Peyer's patch (tissue), 4 donors: Measurements from ENCODE around the gene UCHL5. TPM values are rescaled to one million over a fixed set of nuclear protein-coding genes. Genes with fewer than 3 reads are reported as not detected.

Experiments used
- DNase-seq, 3 donors: peaks; one replicate each; pipeline ENCODE4 v3.0.0-alpha.2; 2017 to 2019
- H3K27ac ChIP-seq, 4 donors: fragments of 200-600 bp; sonication (generic); one replicate each; pipeline ENCODE4 v1.5.1; 2016 to 2019
- H3K27me3 ChIP-seq, 2 donors: fragments of 200-600 bp; sonication (generic); one replicate each; pipeline ENCODE4 v1.5.1; 2019
- H3K36me3 ChIP-seq, 3 donors: fragments of 200-600 bp; sonication (generic); one replicate each; pipeline ENCODE4 v1.5.1; 2016 to 2019
- H3K4me1 ChIP-seq, 4 donors: fragments of 200-600 bp; sonication (generic); one replicate each; pipeline ENCODE4 v1.5.1; 2016 to 2019
- H3K4me3 ChIP-seq, 4 donors: fragments of 200-600 bp; sonication (generic); 1 replicate in 3 of 4; 2 replicates in 1 of 4; pipeline ENCODE4 v1.5.1; 2016 to 2019; ENCODE audit warnings: mild to moderate bottlenecking in 1 of 4
- H3K9me3 ChIP-seq, 4 donors: fragments of 200-600 bp; sonication (generic); one replicate each; pipeline ENCODE4 v1.5.1; 2016 to 2019; ENCODE audit warnings: mild to moderate bottlenecking in 1 of 4
- CTCF ChIP-seq, 6 experiments: fragments of 450-650 bp in 4 of 6; fragments of 200-600 bp in 2 of 6; sonication (generic) in 1 of 6; IDR thresholded peaks; one replicate each; pipeline ENCODE4 v1.5.1; 2017 to 2019; ENCODE audit warnings: antibody characterized with exemption in 6 of 6, mild to moderate bottlenecking in 3 of 6, moderate library complexity in 1 of 6
- POLR2A ChIP-seq, 2 donors: fragments of 450-650 bp; IDR thresholded peaks; one replicate each; pipeline ENCODE4 v1.5.1; 2017; ENCODE audit warnings: antibody characterized with exemption in 2 of 2, mild to moderate bottlenecking in 2 of 2, moderate library complexity in 2 of 2
- total RNA-seq, 4 donors: library from RNA; depleted of rRNA; stranded (reverse); fragments of >200 nt; gene quantifications; one replicate each; pipeline ENCODE4 v1.1.0, GENCODE V29; 2016

UCHL5 gene
- total RNA-seq, 4 donors from 2014 or later = 27.9 to 39.6 (median 34.3) TPM

DNA sequence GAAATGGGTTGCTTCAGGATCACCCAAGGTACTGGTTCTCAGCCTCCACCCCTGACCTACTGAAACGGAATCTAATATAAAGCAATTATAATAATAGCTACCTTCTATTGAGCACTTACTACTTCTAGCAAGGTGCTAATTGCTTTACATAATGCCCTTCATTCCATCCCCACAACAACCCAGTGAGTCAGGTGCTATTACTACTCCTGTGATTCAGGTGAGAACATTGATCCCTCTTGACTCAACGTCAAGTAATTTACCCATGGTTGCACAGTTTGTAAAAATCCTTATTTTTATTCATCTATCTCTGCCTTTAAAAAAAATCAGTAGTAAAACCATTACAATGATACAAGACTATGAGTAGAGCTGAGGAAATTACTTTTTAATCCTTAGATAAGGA is 85.2 kb downstream of the UCHL5 start:
- no peak overlapping the region for H3K27ac ChIP-seq
- H3K4me1 ChIP-seq = peaks cover 0 to 7% (median 1%) of the 10 kb centered on the region in 4 donors
- peak in 1 of 3 donors; percentile 66 for DNase-seq
- H3K4me3 ChIP-seq = no peak overlapping the region
- no peaks in the 10 kb centered on the region for H3K9me3 ChIP-seq
- no peaks in the 10 kb centered on the region for H3K36me3 ChIP-seq
- H3K27me3 ChIP-seq = no peaks in the 10 kb centered on the region
- no peak for TF ChIP-seq POLR2A (IDR thresholded peaks at IDR 0.05)
- no peak for TF ChIP-seq CTCF (IDR thresholded peaks at IDR 0.05)

DNA sequence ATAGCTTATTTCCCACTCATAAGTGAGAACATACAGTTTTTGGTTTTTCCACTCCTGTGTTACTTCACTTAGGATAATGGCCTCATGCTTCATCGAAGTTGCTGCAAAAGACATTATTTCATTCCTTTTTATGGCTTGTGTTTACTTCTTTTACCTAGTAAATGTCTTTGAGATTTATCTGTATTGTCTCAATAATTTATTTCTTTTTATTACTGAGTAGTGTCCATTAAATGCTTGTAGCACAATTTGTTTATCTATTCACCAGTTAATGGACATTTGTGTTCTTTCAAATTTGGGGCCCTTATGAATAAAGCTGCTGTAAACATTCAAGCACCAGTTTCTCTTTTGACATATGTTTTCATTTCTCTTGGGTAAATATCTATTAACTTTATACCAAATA is 86.0 kb downstream of the UCHL5 start:
- Histone ChIP-seq H3K4me1 (peaks cover 0 to 15% (median 1%) of the 10 kb centered on the region in 4 donors), H3K4me3 (no peak overlapping the region), H3K27ac (no peak overlapping the region), H3K27me3 (no peaks in the 10 kb centered on the region), H3K9me3 (no peaks in the 10 kb centered on the region), H3K36me3 (no peaks in the 10 kb centered on the region)
- TF ChIP-seq CTCF (IDR thresholded peaks at IDR 0.05) = no peak
- TF ChIP-seq POLR2A (IDR thresholded peaks at IDR 0.05) = no peak
- DNase-seq = no peak

- H3K27me3 ChIP-seq = no peaks in the 10 kb centered on the region
- H3K36me3 ChIP-seq = no peaks in the 10 kb centered on the region
- no peak for DNase-seq
- peaks cover 0 to 15% (median 0%) of the 10 kb centered on the region in 4 donors for H3K4me1 ChIP-seq
- no peak for TF ChIP-seq POLR2A (IDR thresholded peaks at IDR 0.05)
- no peak overlapping the region for H3K4me3 ChIP-seq
- peak overlapping the region in 2 of 4 donors; percentile 64 to 69 for H3K27ac ChIP-seq
- H3K9me3 ChIP-seq = no peaks in the 10 kb centered on the region
These were observed 90.1 kb downstream of the UCHL5 start for GRCh38 chr1:192969091-192969490.

DNA sequence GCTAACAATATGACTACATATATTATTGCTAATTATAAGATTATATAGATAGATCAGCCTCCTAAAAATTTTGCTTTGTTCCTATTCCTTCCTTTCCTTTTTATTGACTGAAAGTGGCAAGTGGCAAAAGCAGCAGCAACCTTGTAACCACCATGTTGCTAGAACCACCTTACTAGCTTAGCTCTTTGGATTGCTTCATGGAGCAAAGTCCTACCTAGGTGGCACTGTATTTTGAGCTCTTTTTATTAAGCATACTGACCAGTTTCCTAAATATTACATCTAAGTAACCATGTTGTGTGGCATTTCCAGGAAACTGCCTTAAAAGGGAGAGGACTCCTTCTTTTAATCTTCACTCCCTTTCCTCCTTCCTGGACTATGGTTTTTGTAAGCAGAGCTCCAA is 90.8 kb downstream of the UCHL5 start:
- DNase-seq = no peak
- Histone ChIP-seq H3K9me3 (no peaks in the 10 kb centered on the region), H3K4me3 (no peak overlapping the region), H3K27ac (peak overlapping the region in 3 of 4 donors; percentile 29 to 69 (median 64)), H3K36me3 (no peaks in the 10 kb centered on the region), H3K4me1 (peaks cover 0 to 13% (median 0%) of the 10 kb centered on the region in 4 donors), H3K27me3 (no peaks in the 10 kb centered on the region)
- TF ChIP-seq CTCF (IDR thresholded peaks at IDR 0.05) (no peak), POLR2A (IDR thresholded peaks at IDR 0.05) (no peak)

DNA sequence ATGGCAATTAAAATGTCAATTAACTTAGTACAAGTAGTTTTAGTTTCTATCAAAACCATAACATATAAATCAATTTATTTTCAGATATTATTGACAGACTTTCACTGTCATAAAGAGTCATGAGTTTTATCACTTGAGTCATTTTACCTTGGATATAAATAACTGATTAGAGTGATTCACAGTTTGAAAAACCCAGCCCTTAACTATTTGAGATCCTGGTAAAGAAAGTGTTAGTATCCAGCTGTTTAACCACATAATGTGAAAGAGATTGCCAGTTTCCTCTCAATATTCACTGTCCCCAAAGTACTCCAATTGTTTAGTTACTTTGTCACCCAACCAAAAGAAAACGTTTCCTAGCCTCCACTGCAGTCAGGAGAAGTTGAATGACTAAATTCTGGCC is 91.3 kb downstream of the UCHL5 start:
- DNase-seq = no peak
- Histone ChIP-seq H3K4me1 (peaks cover 0 to 13% (median 0%) of the 10 kb centered on the region in 4 donors), H3K27me3 (no peaks in the 10 kb centered on the region), H3K27ac (peak overlapping the region in 3 of 4 donors; percentile 29 to 69 (median 64)), H3K4me3 (no peak overlapping the region), H3K36me3 (no peaks in the 10 kb centered on the region), H3K9me3 (no peaks in the 10 kb centered on the region)
- no peak for TF ChIP-seq POLR2A (IDR thresholded peaks at IDR 0.05)
- no peak for TF ChIP-seq CTCF (IDR thresholded peaks at IDR 0.05)

DNA sequence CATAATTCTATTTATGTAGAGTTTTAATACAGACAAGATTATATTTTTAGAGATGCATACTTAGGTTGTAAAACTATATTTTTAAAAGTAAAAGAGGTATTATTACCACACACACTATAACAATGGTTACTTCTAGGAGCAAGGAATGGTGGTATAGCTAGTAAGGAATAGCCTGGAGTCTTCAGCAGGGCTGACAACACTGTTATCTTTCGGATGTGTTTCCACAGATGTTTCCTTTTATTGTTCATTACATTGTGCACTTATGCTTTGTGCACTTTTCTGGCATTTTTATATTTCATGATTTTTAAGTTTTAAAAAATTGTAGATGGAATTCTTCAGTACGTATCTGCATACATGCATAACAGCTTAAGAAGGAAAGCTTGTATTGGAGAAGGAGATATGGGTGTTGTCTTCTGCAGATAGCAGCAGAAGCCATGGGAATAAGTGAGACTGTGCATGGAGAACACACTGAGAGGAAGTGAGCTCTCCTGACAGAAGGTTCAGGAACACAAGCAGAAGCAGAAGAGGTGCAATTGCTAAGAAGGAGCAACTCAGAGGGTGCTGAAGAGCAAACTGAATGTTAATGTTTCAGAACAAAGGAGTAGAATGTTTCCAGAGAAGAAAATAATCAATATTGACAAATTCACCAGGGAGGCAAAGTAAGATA is 91.8 kb downstream of the UCHL5 start:
- DNase-seq = no peak
- TF ChIP-seq CTCF (IDR thresholded peaks at IDR 0.05) = no peak
- H3K4me3 ChIP-seq = no peak overlapping the region
- H3K27me3 ChIP-seq = no peaks in the 10 kb centered on the region
- no peaks in the 10 kb centered on the region for H3K9me3 ChIP-seq
- peaks cover 0 to 13% (median 0%) of the 10 kb centered on the region in 4 donors for H3K4me1 ChIP-seq
- H3K36me3 ChIP-seq = no peaks in the 10 kb centered on the region
- H3K27ac ChIP-seq = peak overlapping the region in 2 of 4 donors; percentile 22 to 43
